ENCODE measurements around the gene IGFBP4. TPM values are rescaled to one million over a fixed set of nuclear protein-coding genes. Genes with fewer than 3 reads are reported as not detected.

The IGFBP4 gene
- total and polyA plus RNA-seq, 10 donors: 49.3 to 537 (median 307) TPM

DNA sequence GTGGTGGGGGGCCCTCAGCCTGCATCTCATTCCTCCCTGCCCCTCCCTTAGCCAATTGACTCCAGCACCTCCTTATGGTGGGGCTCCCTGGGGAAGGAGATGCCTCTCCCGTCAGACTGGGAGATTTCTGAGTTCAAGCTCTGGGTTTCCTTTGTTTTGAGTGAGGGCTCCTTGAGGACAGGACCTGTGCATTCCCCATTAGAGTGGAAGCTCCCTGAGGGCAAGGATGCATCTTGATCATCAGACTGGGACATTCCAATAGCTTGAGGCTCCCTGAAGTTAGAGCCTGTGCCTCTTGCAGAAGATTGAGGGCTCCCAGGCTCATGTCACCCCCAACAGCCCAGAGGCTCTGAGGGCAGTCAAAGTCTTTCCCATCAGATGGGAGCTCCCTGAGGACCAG is 34.5 kb downstream of the IGFBP4 start:
- intact Hi-C loops (cut with DNase I; ENCODE audit: low total_unique reads): loop anchor here (10.0 kb wide), 1 partner anchor 47 kb away; no protein-coding TSS in a partner anchor
- Histone ChIP-seq H3K36me3 (no peaks in the 10 kb centered on the region), H3K27ac (no peak overlapping the region), H3K9me3 (no peaks in the 10 kb centered on the region), H3K27me3 (replicated peaks in 1 of 7) (no peaks in the 10 kb centered on the region), H3K4me3 (no peak overlapping the region), H3K4me1 (peaks cover 23 to 87% (median 44%) of the 10 kb centered on the region in 6 donors)
- DNase-seq: no peak
- TF ChIP-seq POLR2A (IDR thresholded peaks at IDR 0.05): no peak
- TF ChIP-seq, protein P1, sequence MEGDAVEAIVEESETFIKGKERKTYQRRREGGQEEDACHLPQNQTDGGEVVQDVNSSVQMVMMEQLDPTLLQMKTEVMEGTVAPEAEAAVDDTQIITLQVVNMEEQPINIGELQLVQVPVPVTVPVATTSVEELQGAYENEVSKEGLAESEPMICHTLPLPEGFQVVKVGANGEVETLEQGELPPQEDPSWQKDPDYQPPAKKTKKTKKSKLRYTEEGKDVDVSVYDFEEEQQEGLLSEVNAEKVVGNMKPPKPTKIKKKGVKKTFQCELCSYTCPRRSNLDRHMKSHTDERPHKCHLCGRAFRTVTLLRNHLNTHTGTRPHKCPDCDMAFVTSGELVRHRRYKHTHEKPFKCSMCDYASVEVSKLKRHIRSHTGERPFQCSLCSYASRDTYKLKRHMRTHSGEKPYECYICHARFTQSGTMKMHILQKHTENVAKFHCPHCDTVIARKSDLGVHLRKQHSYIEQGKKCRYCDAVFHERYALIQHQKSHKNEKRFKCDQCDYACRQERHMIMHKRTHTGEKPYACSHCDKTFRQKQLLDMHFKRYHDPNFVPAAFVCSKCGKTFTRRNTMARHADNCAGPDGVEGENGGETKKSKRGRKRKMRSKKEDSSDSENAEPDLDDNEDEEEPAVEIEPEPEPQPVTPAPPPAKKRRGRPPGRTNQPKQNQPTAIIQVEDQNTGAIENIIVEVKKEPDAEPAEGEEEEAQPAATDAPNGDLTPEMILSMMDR (IDR thresholded peaks at IDR 0.05 in 8 of 11, conservative IDR thresholded peaks at IDR 0.05 in 3 of 11): no peak
- TF ChIP-seq POLR2AphosphoS5 (IDR thresholded peaks at IDR 0.05): no peak
- 86 to 100% (median 94%) methylated on average over 1 of the region's 1 CpG for WGBS, 5 donors

DNA sequence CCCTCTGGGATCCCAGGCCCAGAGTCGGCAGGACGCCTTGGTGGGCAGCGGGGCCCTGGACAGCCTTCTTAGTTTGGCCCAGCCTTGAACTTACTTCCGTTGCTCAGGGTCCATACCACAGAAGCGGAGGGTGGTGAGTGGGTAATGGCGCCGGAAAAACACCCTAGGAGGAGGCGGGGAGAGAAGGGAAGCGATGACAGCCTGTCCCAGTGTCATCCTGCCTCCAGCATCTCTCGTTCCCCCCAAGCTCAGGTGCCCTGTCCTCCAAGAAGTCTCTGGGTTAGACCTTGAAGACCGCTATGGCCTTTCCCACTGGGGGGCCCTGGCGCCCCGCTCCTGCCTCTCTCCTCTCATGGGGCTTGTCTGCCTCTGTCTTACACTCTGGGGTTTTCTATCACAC is 35.2 kb downstream of the IGFBP4 start:
- DNase-seq: no peak
- no peak overlapping the region for H3K27ac ChIP-seq
- H3K4me3 ChIP-seq: no peak overlapping the region
- peaks cover 23 to 80% (median 43%) of the 10 kb centered on the region in 6 donors for H3K4me1 ChIP-seq
- intact Hi-C loops (cut with DNase I; ENCODE audit: low total_unique reads): loop anchor here (10.0 kb wide), 1 partner anchor 46 kb away; no protein-coding TSS in a partner anchor
- TF ChIP-seq, protein P1 (IDR thresholded peaks at IDR 0.05 in 8 of 11, conservative IDR thresholded peaks at IDR 0.05 in 3 of 11): no peak
- TF ChIP-seq POLR2AphosphoS5 (IDR thresholded peaks at IDR 0.05): no peak
- no peak for TF ChIP-seq POLR2A (IDR thresholded peaks at IDR 0.05)
- H3K27me3 ChIP-seq (replicated peaks in 1 of 7): no peaks in the 10 kb centered on the region
- WGBS, 5 donors: 76 to 88% (median 86%) methylated on average over 13 of the region's 13 CpGs
- no peaks in the 10 kb centered on the region for H3K9me3 ChIP-seq
- H3K36me3 ChIP-seq: no peaks in the 10 kb centered on the region

DNA sequence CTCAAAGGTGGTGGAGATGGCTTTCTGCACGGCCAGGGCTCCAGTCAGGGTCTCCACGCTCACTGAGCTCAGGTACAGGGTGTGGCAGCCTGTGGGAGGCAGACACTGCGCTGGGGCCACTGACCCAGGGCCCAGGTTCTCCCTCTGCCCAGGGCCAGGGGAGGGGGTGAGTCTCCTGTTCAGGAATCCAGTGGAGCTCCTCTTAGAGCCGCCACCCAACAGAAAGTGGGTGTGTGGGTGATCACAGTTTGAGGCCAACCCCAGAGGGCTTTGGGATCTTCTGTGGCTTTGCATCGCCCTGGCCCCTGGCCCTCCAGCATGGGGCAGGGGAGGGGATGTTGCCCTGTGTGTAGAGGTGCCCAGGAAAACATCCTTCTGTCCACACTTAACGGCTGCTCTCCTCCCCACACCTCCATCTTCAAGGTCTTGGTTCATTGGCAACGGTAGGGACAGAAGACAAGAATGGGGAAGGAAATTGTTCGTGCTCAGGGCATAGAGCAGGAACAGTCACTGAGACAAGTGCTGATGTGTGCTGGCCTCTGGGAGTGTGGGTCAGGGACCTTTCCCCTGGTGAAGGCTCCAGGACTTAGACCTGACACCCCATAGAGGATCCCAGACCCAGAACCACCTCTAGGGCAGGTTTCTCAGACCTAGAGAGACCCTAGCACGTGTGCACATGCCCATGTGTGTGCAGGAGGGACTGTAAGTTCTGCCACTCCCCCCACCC is 36.7 kb downstream of the IGFBP4 start:
- intact Hi-C loops (cut with DNase I; ENCODE audit: low total_unique reads): loop anchor here (10.0 kb wide), 1 partner anchor 45 kb away; no protein-coding TSS in a partner anchor
- TF ChIP-seq, protein P1 (IDR thresholded peaks at IDR 0.05 in 8 of 11, conservative IDR thresholded peaks at IDR 0.05 in 3 of 11): no peak
- TF ChIP-seq POLR2AphosphoS5 (IDR thresholded peaks at IDR 0.05): no peak
- TF ChIP-seq POLR2A (IDR thresholded peaks at IDR 0.05): no peak
- Histone ChIP-seq H3K4me3 (peak overlapping the region in 1 of 8 donors; percentile 27), H3K27ac (peak overlapping the region in 6 of 8 donors; percentile 51 to 82 (median 67)), H3K4me1 (peaks cover 20 to 66% (median 35%) of the 10 kb centered on the region in 6 donors), H3K9me3 (no peaks in the 10 kb centered on the region), H3K36me3 (no peaks in the 10 kb centered on the region), H3K27me3 (replicated peaks in 1 of 7) (no peaks in the 10 kb centered on the region)
- DNase-seq: peak; percentile 74
- 43 to 62% (median 53%) methylated on average over 8 to 9 of the region's 9 CpGs for WGBS, 5 donors

DNA sequence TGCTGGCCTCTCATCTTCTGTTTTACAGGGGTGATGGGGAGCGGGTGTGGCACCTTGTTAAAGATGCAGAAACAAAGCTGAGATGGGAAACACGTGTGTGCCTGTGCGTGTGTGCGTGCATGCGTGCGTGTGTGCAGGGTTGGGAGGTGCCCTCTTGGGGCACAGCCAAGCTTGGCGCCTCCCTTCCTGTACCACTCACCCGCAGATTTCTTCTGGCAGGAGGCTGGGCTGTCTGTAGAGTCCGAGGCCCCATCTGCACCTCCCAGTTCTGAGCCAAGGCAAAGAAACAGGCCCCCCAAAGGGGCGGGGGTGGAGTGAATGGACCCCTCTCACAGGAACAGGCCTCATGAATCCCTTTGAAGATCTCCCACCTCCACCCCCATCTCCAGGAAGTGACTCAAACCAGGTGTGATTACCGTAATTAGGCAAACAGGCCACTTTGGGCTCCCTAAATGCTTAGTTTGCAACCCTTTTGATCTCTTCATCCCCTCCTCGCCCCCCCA is 37.3 kb downstream of the IGFBP4 start:
- Histone ChIP-seq H3K27ac (peak overlapping the region in 6 of 8 donors; percentile 40 to 82 (median 67)), H3K27me3 (replicated peaks in 1 of 7) (no peaks in the 10 kb centered on the region), H3K36me3 (no peaks in the 10 kb centered on the region), H3K4me3 (peak overlapping the region in 1 of 8 donors; percentile 27), H3K9me3 (no peaks in the 10 kb centered on the region), H3K4me1 (peaks cover 20 to 59% (median 31%) of the 10 kb centered on the region in 6 donors)
- peak; percentile 91 for DNase-seq
- intact Hi-C loops (cut with DNase I; ENCODE audit: low total_unique reads): no loop called here
- 10 to 15% (median 13%) methylated on average over 7 to 12 of the region's 12 CpGs for WGBS, 5 donors
- TF ChIP-seq POLR2A (IDR thresholded peaks at IDR 0.05) (no peak), POLR2AphosphoS5 (IDR thresholded peaks at IDR 0.05) (peak; percentile 73 to 81 (median 76))
- TF ChIP-seq, protein P1 (IDR thresholded peaks at IDR 0.05 in 8 of 11, conservative IDR thresholded peaks at IDR 0.05 in 3 of 11): peak in 1 of 11 experiments; percentile 3

All from spleen (tissue), 11 donors.